CD4-positive, alpha-beta T cell treated with Interferon alpha-2 for 1 hour (primary cell): ENCODE data around the gene VTI1A.

ENCODE experiments used
- DNase-seq, 2 donors: peaks; one replicate each; pipeline ENCODE4 v3.0.0-alpha.2; 2020 to 2022

Gene VTI1A

DNA sequence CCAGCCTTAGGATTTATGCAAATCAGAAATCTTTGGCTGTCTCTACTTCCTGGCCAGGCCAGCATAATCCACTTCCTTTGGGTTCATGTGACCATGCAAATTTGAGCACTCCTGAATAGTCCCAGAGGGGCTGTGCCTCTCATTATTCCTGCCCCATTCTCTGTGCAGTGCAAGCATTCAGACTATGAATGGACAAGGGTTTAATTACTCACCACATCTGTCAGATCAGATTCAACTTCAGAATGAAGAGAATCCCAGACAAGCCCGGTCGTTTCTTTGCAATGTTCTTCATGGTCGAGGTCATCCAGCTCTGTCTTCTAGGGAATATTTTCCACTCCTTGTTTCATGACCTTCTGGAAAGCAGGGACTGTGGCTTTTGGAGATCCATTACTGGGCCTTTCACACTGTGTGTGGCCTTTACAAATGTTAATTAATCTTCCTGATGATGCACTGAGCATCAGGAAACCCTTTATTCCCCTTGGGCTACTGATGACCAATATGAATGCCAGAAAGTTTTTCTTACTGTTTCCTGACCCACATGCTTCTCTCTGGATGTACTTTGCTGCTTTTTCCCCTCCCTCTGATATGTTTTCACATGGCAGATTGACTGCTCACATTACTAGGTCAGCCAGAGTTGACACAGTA lies 285.4 kb downstream of the VTI1A start:
- no peak for DNase-seq

DNA sequence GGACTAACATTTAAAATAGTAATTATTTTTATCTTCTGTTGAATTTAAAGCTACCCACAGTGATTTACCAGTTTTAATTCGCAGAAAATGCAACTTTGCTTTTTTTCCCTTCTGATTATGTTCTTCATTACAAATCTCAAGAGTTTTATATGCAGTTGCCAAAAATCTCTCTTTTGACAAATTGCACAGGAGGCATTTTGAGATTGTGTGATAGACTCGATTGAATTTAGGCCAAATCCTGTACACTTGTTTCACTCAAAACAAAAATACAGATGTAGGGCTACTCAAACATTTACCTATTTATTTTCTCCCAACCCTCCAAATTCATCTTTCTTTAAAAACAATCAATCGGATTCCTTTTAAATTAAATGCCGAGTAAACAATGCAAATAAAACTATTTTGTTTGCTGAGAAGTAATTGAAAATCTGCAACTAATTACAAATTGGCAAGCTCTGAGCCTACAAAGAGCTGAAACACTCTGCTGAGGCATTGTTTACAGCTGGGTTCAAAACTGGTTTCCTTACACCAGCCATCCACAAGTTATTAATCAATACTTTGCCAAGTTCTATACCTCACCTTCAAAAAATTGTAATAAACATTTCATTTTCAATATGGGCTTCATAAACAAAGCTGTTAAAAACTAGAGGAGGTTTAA lies 288.2 kb downstream of the VTI1A start:
- no peak for DNase-seq

DNA sequence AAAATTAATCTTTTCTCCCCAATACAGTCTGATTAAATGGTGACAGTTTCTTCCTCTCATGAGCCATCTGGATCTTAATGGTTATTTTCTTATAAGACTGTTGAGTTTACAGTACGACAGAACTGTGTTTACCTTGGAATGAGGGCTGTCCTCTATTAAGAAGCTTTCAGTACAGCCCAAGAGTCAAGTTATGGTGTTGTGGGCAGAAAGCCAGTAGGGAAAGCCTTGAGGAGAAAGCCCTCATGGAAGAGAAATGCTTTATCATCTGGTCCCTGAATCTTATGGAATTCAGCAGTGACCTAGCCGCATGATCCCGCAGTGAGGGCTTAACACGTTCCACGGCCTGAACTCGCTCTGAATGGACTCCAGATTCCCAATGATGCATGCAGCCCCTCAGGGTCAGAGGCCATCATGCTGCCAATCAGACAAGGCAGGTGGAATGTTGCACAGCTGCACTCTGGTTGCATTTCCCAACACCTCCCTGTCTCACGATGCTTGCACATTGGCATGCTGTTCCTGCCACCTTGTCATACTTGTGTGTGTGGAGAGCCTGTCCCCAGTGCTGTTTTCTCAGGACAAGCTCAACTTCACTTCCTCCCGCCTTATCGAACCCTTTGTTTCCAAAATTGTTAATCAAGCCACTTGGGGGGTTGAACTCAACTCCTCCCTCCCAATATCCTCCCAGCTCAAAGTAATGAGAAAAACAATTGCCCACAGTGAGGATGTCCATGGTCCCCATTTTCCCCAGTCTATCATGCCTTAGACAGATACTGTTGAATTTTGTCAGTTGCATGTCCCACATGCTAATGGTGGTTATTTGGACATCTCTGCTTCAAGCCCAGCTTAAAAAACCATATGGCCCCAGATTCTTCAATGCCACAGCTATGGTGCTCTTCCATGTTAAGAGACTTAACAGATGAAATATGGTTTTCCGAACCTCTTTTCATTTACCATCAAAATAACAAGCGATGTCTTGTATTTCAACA lies 291.9 kb downstream of the VTI1A start:
- no peak for DNase-seq

DNA sequence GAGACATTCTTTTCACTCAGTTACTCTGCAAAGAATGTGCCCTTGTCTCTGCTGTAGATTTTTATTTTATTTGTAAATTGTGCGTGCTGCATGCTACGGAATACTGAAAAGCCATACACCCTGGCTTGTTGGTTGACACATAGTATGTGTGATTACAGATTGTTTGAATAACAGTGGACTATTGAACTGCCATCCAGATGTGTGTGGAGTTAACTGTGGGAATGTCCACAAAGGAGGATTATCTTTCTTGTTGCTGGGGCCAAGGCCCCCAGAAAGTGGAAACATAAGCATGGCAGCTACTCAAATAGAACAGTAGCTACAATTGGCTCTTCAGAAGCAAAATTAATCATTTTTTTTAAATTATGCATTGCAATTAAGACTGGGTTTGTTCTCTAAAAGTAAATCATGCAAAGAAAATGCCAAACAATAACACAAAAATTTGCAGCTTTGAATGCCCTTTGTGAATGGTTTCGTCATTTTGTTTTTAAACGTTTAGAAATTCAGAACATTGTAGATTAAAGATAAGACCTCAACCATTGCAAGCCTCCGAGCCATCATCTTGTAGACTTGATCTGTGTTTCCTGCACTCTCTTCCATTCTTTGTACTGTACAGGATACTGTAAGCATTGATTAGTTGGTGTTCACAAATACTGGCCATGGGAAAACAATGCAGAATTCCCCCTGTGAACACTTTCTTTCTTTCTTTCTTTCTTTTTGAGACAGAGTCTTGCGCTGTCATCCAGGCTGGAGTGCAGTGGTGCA lies 292.8 kb downstream of the VTI1A start:
- no peak for DNase-seq

DNA sequence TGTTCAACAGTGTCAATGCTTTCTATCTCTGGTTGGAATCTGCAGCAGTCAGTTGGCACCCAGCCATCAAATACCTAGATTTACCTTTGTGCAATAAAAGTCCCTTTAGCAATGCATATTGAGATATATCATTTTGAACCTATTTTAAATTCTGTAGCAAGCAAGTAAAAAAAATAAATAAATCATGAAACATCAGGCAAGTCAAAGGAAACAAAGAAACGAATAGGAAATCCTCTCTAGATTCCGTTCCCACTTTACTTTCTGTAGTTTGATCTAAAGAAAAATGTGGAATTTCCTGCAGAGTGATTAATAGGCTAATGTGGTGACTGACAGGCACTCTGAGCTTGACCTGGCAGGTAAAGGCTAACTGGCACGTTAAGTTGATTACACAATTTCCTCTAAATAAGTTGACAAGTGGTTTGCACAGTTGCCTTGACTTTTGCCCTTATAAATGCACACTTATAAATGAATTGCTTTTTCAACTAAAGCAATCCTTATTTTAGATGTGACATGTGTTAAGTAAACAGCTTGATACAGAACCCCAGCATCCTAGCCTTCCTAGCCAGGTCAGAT lies 294.9 kb downstream of the VTI1A start:
- no peak for DNase-seq

DNA sequence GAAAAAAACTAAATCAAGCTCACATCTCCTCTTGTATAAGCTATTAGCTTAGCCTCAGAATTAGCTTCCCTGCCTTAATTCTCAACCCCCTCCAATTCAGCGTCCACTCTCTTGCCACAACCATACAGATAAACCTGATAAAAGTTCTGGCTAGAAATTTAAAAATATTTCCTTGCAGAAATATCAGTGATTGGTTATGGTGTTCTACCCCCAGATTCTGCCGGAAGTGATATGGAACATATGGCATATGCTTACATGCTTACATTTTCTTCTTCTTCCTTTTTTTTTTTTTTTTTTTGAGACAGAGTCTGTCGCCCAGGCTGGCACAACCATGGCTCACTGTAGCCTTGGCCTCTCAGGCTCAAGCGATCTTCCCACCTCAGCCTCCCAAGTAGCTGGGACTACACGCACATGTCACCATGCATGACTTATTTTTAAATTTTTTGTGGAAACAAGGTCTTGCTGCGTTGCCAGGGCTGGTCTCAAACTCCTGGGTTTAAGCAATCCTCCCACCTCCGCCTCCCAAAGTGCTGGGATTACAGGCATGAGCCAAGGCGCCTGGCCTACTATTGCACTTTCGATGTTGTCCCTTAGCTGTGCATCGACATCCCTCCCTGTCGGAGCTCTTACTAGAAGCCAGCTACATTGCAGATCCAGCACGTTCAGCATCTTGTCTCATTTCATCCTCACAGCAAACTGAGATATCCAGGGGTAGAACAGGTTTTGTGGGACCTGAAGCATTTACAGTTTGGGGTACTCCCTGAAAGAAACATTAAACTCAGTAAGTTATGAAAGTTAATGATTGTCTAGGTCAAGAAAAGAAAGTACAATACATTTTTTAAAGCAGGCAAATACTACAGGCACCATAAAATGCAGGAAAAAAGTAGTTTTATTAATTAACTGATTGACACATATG lies 297.4 kb downstream of the VTI1A start:
- DNase-seq = no peak

DNA sequence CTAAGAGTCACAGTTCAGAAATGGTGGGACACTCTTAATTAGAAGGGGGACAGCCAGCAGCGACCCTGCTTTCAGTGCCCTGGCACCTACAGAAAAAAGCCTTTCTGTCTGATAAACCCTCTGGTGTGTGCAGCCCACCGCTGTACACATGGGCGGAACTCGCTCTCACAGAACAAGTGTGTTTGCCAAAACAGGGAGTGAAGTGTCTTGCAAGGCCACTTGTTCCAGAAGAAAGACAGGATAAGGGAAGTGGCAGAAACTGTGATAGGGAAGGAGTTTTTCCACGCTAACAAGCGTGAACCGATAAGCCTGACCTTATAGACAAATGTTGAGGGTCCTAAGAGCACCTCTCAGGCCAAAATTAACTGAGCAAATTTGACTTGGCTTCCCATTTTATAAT lies 299.3 kb downstream of the VTI1A start:
- DNase-seq = no peak

DNA sequence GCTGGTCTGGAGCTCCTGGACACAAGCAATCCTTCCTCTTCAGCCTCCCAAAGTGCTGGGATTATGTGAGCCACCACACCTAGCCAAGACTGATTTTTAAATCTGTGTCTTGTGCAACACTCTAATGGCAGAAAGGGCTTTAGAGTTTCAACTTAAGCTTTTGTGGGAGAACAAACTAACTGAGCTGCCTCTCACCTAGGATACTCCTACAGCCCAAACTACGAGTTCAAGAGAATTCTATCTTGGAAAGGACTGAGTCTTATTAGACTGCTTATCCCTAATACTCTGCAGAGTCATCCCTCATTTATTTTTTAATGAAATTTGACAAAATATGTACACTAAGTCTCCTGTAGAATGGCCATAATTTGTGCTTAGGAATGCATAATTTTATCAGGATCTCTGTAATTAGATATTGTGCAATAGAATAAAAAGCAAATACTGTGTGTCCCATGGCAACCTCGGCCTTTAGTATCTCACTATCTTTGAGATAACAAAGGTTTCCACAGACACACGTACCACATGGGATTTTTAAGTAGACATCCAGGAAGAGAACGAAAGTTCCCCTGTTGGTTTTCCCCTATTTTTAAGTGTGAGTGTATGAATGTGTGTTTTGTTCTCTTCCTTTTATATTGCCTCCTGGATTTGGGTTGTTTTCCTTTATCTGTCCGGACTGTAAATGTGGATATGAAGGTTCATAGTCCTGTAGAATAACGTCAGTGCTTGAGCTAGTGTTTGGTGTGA lies 303.6 kb downstream of the VTI1A start:
- DNase-seq = no peak

DNA sequence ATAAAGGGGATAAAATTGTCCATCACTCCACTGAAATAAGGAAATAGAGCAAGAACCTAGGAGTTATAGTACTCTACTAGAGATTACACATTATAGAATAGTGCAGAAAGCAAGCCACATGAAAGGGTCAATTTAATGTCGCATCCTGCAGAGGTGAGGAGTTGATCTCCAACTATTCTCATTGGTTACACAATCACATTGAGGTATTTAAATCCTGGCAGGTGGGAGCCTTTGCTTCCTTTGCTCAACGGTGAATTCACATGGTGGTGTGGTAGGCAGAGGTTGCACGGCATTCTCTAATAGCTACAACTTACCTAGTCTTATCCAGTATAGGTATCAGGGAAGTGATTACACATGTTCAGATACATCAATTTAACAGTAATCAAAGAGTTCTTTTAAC lies 304.6 kb downstream of the VTI1A start:
- DNase-seq = no peak

DNA sequence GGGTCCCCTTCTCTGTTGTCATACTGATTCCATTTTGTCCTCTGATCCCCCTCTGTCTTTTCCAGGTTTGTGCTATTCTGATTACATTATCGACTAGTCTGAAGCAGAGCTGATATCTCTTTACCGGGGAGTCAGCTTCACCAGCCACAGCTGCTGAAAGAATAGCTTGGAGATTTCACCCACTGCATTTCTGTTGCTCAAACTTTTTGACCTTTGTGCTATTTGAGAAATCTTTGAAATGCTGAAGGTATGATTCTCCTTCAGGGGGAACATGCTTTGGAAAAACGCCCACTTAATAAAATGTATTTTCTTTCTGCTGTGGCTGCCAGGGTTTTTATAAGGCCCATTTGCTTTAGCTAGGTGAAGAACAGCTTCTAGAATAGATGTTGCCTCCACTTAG lies 305.3 kb downstream of the VTI1A start:
- DNase-seq = no peak

DNA sequence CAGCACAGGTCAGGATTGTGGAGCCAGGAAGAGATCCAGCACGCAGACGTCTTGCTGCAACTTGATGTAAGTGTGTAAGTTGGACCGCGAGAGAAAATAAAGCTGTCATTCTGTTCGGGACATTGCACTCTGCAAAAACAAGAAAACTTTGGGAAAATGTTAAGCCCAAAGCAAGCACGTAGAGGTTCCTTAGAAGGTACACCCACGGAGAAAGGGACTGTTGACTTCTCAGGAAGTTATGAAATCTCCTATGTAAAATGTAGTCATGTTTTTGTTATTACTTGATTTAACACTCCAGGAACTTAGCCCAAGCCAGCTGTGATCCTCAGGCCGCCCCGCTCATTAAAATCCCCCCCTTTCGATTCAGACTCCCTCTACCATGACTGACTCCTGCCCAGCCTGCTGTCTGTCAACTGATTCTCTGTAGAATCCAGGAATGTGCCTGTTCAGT lies 307.0 kb downstream of the VTI1A start:
- no peak for DNase-seq

DNA sequence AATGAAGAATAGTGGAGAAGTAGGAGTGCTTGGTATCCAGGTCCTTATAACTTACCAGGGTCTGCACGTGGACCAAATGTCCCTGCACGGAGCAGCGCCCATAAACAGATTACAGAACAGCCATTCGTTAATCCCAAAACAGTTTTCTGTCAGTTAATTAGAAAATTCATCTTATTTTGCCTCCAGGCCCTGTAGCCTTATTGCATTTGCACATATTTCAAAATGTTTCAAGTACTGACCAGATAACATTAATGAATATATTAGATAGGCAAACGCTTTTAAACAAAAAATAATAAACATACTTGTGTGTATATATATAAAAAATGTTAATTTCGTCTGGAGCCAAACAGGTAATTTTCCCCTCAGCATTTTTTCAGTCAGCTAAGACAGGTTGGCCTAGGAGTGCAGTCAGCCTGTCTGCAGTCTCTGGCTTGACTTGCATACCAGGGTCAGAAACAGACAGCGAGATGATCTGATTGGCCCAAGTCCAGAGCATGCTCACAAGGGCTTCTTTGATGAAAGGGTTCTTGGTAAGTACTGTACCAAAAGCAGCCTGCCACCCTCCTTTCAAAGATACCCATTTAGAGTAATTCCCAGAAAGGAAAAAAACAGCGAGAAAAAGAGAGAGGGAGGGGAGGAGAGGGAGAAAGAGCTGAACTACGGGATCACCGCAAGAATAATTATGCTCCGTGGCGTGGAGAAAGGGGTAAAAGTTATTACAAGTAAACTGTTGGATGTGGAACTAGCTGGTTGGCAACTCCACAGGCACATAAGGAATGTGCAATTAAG lies 308.6 kb downstream of the VTI1A start:
- DNase-seq = no peak

DNA sequence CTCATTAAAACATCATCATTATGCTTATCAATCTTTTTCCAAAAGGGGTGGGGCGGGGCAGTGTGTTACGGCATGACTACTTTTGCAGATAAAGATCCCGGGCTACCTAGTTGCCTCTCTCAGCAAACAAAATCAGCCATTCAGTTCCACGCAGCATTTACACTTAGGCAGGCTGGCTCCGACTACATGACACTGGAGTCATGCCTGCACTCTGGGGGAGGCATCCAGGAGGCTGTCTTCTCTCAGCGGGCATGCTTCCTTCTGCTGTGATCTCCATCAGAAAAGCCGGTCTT lies 309.2 kb downstream of the VTI1A start:
- DNase-seq = no peak

DNA sequence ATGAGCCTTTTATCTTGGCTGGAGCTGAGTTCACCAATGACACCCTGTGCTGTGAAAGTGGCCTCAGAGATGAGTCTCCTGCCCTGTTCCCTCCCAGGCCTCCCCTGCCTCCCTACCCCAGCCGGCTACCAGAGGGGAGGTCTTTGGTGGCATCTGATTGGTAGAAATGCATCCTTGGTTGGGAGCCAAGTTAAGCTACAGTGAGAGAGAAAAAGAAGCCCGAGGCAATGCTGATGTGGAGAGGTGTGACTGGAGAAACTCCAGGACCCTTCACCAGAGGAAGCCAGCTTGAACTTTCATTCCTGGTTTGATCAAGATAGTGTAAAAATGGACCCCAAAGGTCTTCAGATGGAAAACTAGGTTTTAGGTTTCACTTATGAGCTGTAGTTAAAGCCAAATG lies 311.9 kb downstream of the VTI1A start:
- DNase-seq = no peak

DNA sequence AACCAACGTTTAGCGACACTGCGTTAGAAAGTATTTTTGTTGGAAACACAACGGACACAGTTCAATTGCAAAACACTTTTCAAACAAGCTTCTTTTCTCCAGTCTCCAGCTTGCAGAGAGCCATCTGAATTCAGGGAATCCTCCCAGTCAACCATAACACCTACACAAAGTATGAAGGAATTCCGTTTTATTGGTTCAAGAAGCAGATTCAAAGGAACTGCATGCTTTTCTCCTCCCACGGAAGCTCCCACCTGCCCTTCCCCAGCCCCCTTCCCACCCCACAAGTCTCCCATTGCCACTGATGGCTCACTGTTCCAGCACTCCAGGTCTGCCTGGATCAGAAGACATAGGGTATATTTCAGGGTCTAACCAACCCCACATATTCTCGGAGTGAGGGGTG lies 312.5 kb downstream of the VTI1A start:
- no peak for DNase-seq

DNA sequence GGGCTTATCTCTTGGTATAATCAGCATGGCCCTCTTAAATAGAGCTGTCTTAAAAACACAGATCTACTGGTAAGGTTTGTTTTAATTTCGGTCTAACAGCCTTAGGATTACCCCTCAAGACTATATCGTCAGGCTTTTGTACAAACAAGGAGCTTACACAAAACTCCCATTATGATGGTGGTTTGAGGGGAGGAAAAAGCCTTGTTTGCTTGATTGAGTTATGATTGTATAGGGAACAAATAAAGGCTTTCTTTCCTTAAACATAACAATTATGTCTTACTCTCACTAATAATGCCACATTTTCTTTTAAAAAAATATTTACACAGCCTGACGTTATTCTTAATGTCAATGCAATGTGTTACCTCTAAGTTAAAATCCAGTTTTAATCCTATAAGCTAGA lies 314.2 kb downstream of the VTI1A start:
- DNase-seq = no peak

DNA sequence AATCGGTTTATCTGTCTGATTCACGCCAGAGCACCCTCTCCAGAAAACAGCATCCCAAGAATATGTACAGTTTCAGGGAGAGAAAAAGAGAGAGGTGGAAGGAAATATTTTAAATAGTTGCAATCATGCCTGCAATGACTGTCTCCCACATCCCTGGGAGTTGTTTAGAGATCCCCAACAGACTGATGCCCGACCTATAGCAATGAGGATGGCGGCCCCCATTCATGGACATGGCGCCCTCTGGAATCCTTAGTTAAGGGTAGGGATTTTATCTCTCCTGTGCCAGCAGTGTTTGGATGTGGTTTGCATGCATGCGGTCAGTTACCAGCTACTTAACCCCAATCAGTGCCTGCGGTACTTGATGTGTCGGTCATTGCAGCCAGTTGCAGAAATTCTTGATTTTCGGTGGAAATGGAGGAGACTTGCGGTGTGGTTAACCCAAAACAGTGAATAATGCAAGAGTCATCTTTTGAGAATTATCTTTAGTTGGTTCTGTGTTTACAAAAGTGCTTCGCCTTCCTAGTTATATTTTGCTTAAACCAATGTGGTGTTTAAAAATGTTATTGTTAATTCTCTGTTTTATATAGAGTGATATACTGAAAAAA lies 317.0 kb downstream of the VTI1A start:
- DNase-seq = no peak

DNA sequence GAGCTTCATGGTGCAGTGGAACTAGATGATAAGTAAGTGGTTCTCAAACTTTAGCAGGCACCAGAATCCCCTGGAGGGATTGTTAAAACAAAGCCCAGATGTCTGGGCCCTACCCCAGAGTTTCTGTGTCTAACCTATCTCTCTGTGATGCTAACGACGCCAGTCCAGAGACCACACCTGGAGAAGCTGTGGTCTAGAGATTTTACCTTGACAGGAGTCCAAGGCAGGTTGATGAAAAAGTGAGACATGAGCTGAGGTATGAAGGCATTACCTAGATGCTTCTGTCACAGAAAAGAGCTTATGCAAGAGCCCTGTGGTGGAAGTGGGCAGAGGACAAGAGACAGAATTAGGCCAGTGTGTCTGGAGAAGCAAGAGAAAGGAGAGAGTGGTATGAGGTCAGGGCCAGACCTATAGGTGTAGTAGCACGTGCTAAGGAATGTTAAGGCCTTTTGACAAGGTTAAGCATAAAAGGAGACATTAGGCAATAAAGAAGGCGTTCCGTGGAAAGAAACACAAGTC lies 318.8 kb downstream of the VTI1A start:
- DNase-seq = no peak

DNA sequence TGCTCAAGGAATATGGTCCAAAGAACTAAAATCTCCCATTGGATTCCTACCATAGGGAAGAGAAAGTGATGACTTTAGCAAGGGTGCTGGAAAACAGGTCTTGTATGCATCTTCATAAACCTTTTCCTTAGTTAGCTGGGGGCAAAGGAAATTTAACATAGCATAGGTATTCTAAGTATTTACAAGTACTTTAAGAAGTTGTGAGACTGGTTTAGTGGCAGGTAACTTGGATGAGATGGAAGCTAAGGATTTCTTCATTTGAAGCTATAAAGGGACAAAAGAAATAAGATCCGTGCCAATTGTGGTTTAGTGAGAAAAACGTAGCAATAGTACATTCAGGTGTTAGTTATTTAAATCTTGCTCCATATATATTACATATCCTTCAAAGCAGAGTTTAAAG lies 319.6 kb downstream of the VTI1A start:
- DNase-seq = no peak
